Transverse colon (tissue), 4 donors: ENCODE results near the gene PPP3CA. TPM values are rescaled to one million over a fixed set of nuclear protein-coding genes. Genes with fewer than 3 reads are reported as not detected.

Experiments used
- DNase-seq: peaks from one replicate; pipeline ENCODE4 v3.0.0-alpha.2; 2019
- H3K27ac ChIP-seq, 4 donors: fragments of 200-600 bp; sonication (generic); 2 replicates each; pipeline ENCODE4 v1.5.1; 2016 to 2018; ENCODE audit warnings: inconsistent platforms in 4 of 4
- H3K27me3 ChIP-seq: fragments of 200-600 bp; sonication (generic); 2 replicates; pipeline ENCODE4 v1.5.1; 2017; ENCODE audit warnings: inconsistent platforms
- H3K36me3 ChIP-seq, 4 donors: fragments of 200-600 bp; sonication (generic); 2 replicates each; pipeline ENCODE4 v1.5.1; 2017 to 2019; ENCODE audit warnings: inconsistent platforms in 4 of 4
- H3K4me1 ChIP-seq, 4 donors: fragments of 200-600 bp; sonication (generic); 2 replicates each; pipeline ENCODE4 v1.5.1; 2017 to 2020; ENCODE audit warnings: inconsistent platforms in 4 of 4
- H3K4me3 ChIP-seq, 4 donors: fragments of 200-600 bp; sonication (generic); 1 replicate in 1 of 4; 2 replicates in 3 of 4; pipeline versions ENCODE4 v1.5.1 to v1.6.1; 2017 to 2019; ENCODE audit warnings: inconsistent platforms in 4 of 4
- H3K9me3 ChIP-seq, 2 donors: fragments of 200-600 bp; sonication (generic); 2 replicates each; pipeline ENCODE4 v1.5.1; 2017 to 2019; ENCODE audit warnings: inconsistent platforms in 2 of 2
- CTCF ChIP-seq, 5 experiments: fragments of 200-600 bp in 3 of 5; fragments of 450-650 bp in 2 of 5; sonication (generic) in 3 of 5; IDR thresholded peaks; 1 replicate in 2 of 5; 2 replicates in 3 of 5; pipeline ENCODE4 v1.5.1; 2016 to 2017; ENCODE audit warnings: antibody characterized with exemption in 5 of 5, inconsistent platforms in 3 of 5, mild to moderate bottlenecking in 2 of 5, moderate library complexity in 1 of 5
- EP300 ChIP-seq: sonication (generic); formaldehyde crosslinking; IDR thresholded peaks from one replicate; pipeline ENCODE4 v1.6.1; 2017; ENCODE audit warnings: antibody characterized with exemption, low read depth
- POLR2A ChIP-seq: fragments of 450-650 bp; IDR thresholded peaks from one replicate; pipeline ENCODE4 v1.6.1; 2016; ENCODE audit warnings: antibody characterized with exemption, mild to moderate bottlenecking, moderate library complexity
- POLR2AphosphoS5 ChIP-seq, 3 donors: sonication (generic); formaldehyde crosslinking; IDR thresholded peaks; one replicate each; pipeline ENCODE4 v1.6.1; 2016; ENCODE audit warnings: antibody characterized with exemption in 3 of 3
- WGBS, 2 donors: methylation state at CpG; one replicate each; pipeline ENCODE4 v1.1.5; 2018; ENCODE audit warnings: low coverage in 1 of 2; 5-methylcytosine and 5-hydroxymethylcytosine counted together
- in situ Hi-C, 4 donors: fragments of 200-750 bp; cut with MboI; loops; one replicate each; pipeline versions ENCODE4 v1.15.0 to v1.15.1; 2017; ENCODE audit warnings: low sequenced_read_pairs in 3 of 4, low pct_ligation_motif_present in 1 of 4, low pct_unique_long_range_greater_than_20kb in 1 of 4
- intact Hi-C: fragments of 100-400 bp; cut with DNase I; formaldehyde crosslinking; loops from one replicate; pipeline ENCODE4 v1.15.1; 2023; ENCODE audit warnings: low total_unique reads
- total RNA-seq, 4 donors: library from RNA; depleted of rRNA; stranded (reverse); fragments of >200 nt; gene quantifications; one replicate each; pipeline ENCODE4 v1.1.0, GENCODE V29; 2016

Gene PPP3CA
- total RNA-seq, 4 donors from 2014 or later: 29.2 to 50.7 (median 37.7) TPM

- Histone ChIP-seq H3K36me3 (no peaks in the 10 kb centered on the region), H3K4me3 (no peak overlapping the region), H3K4me1 (peaks cover 0 to 32% (median 9%) of the 10 kb centered on the region in 4 donors), H3K9me3 (no peaks in the 10 kb centered on the region), H3K27me3 (no peaks in the 10 kb centered on the region), H3K27ac (no peak overlapping the region)
- in situ Hi-C loops: no loop called here
- intact Hi-C loops: no loop called here
- DNase-seq: no peak
- 57% methylated on average over 5 to 6 of the region's 6 CpGs for WGBS, 2 donors
- TF ChIP-seq POLR2AphosphoS5 (IDR thresholded peaks at IDR 0.05): no peak
- TF ChIP-seq POLR2A: no peak
- no peak for TF ChIP-seq EP300
- TF ChIP-seq CTCF (IDR thresholded peaks at IDR 0.05): no peak
These were observed 58.8 kb downstream of the PPP3CA start for GRCh38 chr4:101288365-101289145.

GRCh38 chr4:101287324-101287723, 60.0 kb downstream of the PPP3CA start:
- 83% methylated on average over 2 of the region's 2 CpGs for WGBS, 2 donors
- DNase-seq: no peak
- Histone ChIP-seq H3K4me1 (peaks cover 0 to 37% (median 9%) of the 10 kb centered on the region in 4 donors), H3K36me3 (no peaks in the 10 kb centered on the region), H3K27ac (no peak overlapping the region), H3K4me3 (no peak overlapping the region), H3K27me3 (no peaks in the 10 kb centered on the region), H3K9me3 (no peaks in the 10 kb centered on the region)
- intact Hi-C loops: no loop called here
- TF ChIP-seq CTCF (IDR thresholded peaks at IDR 0.05) (no peak), POLR2A (no peak), POLR2AphosphoS5 (IDR thresholded peaks at IDR 0.05) (no peak), EP300 (no peak)
- in situ Hi-C loops: no loop called here

- Histone ChIP-seq H3K27ac (no peak overlapping the region), H3K36me3 (no peaks in the 10 kb centered on the region), H3K9me3 (no peaks in the 10 kb centered on the region), H3K4me1 (peaks cover 0 to 37% (median 9%) of the 10 kb centered on the region in 4 donors), H3K4me3 (no peak overlapping the region), H3K27me3 (no peaks in the 10 kb centered on the region)
- intact Hi-C loops (no loop called here), in situ Hi-C loops (no loop called here)
- WGBS, 2 donors: 88 to 96% methylated on average over 1 of the region's 1 CpG
- TF ChIP-seq EP300 (no peak), POLR2A (no peak), POLR2AphosphoS5 (IDR thresholded peaks at IDR 0.05) (no peak), CTCF (IDR thresholded peaks at IDR 0.05) (no peak)
- DNase-seq: no peak
These were observed 60.7 kb downstream of the PPP3CA start for GRCh38 chr4:101286663-101287062.

GRCh38 chr4:101285985-101286384, 61.3 kb downstream of the PPP3CA start:
- no peak overlapping the region for H3K27ac ChIP-seq
- no peaks in the 10 kb centered on the region for H3K27me3 ChIP-seq
- in situ Hi-C loops (no loop called here), intact Hi-C loops (no loop called here)
- no peak for TF ChIP-seq POLR2A
- no peak for TF ChIP-seq EP300
- no peak for TF ChIP-seq POLR2AphosphoS5 (IDR thresholded peaks at IDR 0.05)
- no peak for TF ChIP-seq CTCF (IDR thresholded peaks at IDR 0.05)
- H3K4me1 ChIP-seq: peaks cover 0 to 32% (median 9%) of the 10 kb centered on the region in 4 donors
- H3K36me3 ChIP-seq: no peaks in the 10 kb centered on the region
- no peak for DNase-seq
- no peak overlapping the region for H3K4me3 ChIP-seq
- no peaks in the 10 kb centered on the region for H3K9me3 ChIP-seq
- WGBS, 2 donors: 98 to 100% methylated on average over 4 of the region's 4 CpGs
